Fibroblast of skin of right quadriceps (primary cell): ENCODE measurements around the gene KRTAP12-3.
"Not testable (repeated sequence)": the region's sequence is repeated elsewhere in the genome, so short reads cannot be mapped to it uniquely, and the experiment has no call there.

Experiments
- DNase-seq: peaks from one replicate; pipeline ENCODE4 v3.0.0-alpha.2; 2013

Gene KRTAP12-3

DNA sequence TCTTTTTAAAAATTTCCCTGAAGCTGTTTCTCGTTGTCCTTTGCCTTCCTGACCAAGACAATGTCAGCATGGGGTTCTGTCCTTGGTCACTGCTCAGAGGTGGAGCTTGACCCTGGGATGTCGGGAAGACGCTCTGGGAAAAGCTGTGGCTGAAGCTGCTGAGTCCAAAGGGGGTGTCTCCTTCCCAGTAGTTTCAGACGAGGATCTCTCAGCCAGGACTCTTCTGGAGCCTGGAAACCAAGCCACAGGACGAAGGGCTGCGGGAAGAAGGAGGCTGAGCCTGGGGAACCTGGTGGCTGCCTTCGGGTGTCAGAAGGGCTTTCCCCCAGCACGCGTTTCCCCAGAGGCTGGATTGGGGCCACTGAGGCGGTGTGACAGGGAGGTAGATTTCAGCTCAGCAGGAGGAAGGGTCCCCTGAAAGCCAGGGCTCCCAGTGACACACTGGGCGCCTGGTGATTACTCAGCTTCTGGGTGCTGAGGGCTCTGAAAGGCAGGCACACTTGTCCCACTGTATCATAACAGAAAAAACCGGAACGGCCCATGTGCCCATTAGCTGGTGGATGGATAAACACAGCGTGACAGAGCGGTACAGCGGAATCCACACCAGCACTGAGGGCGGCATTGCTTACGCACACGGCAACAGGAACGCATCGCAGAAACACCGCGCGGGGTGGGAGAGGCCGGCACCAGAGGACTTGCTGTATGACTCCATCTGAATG, 29.3 kb downstream of the KRTAP12-3 start:
- no peak for DNase-seq

GRCh38 chr21:44687671-44688070, 29.9 kb downstream of the KRTAP12-3 start:
- DNase-seq: no peak

DNA sequence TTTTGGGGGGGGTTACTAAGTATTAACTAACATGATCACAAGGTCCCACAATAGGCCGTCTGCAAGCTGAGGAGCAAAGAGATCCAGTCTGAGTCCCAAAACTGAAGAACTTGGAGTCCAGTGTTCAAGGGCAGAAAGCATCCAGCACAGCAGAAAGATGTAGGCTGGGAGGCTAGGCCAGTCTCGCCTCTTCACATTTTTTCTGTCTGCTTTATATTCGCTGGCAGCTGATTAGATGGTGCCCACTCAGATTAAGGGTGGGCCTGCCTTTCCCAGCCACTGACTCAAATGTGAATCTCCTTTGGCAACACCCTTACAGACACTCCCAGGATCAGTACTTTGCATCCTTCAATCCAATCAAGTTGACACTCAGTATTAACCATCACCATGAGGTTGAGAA, 32.0 kb downstream of the KRTAP12-3 start:
- not testable (repeated sequence) for DNase-seq

GRCh38 chr21:44691686-44692085, 34.0 kb downstream of the KRTAP12-3 start:
- DNase-seq: no peak

DNA sequence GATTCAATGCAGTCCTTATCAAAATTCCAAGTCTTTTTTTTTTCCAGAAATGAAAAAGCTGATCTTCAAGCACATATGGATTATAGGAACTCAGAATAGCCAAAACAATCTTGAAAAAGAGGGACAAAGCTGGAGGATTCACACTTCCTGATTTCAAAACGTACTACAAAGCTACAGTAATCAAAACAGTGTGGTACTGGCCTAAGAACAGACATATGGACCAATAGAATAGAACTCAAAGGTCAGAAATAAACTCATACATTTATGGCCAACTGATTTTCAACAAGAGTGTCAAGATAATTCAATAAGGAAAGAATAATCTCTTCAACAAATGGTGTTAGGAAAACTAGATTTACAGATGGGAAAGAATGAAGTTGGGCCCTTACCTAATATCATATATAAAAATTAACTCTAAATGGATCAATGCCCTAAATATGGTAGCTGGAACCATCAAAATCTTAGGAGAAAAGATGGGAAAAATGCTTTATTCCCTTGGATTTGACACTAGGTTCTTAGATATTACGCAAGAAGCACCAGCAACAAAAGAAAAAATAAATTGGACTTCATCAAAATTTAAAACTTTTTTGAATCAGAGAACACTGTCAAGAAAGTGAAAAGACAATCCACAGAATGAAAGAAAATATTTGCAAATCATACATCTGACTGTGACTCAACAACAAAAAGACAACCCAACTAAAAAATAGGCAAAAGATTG, 35.2 kb downstream of the KRTAP12-3 start:
- no peak for DNase-seq

DNA sequence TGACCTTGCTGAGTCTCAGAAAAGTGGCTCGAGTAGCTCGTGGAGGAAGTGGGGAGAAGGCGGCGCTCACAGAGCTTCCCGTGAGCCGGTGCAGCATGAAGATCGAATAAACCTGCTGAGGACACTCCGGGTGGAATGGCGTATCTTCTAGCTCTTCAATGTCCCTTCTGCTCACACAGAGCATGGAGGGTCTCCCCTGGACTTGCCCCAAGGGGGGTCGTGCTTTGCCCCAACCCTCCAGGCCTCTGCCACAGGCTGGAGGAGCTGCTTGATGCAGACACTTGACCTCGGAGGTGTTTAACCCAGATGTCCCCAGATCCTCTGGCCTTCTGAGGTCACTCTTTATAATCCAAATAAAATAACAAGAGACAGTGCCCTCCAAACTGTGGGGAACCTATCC, 37.0 kb downstream of the KRTAP12-3 start:
- DNase-seq: no peak

- DNase-seq: no peak
Measured at GRCh38 chr21:44695184-44695583, 37.5 kb downstream of the KRTAP12-3 start.

- no peak for DNase-seq
Measured at GRCh38 chr21:44695641-44696040, 37.9 kb downstream of the KRTAP12-3 start.

DNA sequence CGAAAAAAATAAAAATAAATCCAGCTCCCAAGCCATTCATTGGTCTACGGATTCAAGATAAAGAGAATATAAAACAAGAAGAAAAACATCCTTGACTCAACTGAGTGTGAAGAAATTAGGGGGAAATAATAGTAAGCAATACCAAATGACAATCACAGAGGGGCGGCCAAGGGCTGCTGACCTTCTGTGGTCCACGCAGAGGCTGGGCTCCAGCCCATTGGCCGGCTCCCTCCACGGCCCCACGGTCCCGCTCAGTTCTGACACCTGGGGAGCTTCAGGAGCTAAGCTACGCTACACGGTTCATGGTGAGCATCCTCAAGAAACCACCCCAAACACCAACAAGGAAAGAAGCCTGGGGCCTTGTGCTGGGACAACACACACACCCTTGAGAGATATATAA, 38.8 kb downstream of the KRTAP12-3 start:
- DNase-seq: no peak

- not testable (repeated sequence) for DNase-seq
Measured at GRCh38 chr21:44697172-44697810, 39.6 kb downstream of the KRTAP12-3 start, which contains the start of gene KRTAP10-12. Gene KRTAP10-12 (plus strand): TSS chr21:44697172. CDS start chr21:44697202, 30 bp downstream.

- DNase-seq: no peak
Measured at GRCh38 chr21:44697811-44698734, 40.3 kb downstream of the KRTAP12-3 start.

DNA sequence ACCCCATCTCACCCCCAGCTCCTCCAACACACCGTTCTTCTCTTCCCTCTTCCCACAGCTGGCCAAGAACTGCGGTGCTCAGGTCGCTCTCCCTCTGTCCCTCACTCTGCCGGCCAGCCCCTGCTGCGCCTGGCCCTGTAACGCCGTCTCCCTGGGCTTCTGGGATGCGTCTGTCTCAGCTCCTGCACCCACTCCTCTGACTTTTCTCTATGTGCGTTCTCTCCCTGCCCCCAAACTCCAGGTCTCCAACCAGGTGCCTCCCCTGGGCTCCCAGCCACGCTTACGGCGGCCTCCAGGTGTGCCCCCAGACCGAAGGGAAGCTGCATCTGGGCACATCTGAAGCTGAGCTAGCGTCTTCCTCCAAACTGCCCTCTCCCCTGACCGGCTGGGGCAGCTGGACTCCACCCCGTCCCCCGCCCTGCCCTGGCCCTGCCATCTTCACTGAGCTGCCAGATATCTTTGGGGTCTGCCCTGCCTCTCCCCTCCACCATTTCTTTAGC, 41.8 kb downstream of the KRTAP12-3 start:
- DNase-seq: no peak

DNA sequence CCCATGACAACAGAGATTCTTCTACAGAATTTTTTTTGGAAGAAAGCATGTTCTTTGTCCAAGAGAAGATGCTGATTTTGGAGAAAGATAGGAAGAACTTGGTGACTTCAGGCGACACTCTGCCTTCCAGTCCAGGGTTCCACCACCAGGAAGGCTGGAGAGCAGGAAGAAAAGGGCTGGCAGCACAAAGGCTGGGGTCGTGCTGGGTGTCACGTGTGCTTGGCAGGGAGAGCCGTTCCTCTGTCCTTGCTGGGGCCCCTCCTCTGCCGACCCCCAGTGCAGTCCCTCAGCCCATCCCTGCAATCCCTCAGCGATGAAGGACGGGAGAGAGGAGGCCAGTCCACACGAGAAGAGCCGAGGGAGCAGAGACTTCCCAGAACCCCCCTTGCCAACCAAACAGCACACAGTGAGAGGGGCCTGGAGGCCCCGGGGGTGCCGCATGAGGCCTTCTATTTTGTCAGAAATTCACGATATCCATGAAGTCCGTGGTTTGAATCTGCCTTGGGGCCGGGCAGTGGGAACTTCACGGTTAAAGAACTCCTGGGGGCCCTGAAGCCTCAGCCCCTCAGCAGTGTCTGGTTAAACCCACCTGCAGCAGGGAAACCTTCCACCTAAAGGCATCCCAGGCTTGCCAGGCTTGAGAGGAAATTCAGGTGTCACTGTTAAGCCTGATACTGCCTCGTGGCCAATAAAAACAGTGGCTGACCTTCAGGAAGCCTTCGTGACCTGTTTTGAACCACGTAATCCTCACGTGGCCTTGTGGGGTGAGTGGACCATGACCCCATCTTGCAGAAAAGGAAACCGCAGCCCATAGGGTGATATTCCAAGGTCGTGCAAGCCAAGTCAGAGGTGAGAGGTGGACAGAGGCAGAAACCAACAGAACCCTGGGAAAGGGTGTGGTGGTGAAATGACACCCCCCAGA, 42.6 kb downstream of the KRTAP12-3 start:
- DNase-seq: no peak

DNA sequence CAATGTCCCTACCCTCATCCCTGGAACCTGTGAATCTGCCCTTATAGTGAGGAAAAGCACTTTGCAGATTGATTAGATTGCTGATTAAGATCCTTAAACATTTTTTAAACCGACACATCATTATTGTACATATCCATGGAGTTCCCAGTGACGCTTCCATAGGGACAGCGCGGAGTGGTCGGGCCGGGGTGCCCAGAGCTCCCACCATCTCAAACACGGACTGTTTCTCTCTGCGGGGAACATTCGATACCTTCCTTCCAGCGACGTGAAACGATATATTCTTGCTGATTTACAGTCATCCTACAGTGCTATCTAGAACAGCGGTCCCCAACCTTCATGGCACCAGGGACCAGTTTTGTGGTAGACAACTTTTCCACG, 43.3 kb downstream of the KRTAP12-3 start:
- no peak for DNase-seq

DNA sequence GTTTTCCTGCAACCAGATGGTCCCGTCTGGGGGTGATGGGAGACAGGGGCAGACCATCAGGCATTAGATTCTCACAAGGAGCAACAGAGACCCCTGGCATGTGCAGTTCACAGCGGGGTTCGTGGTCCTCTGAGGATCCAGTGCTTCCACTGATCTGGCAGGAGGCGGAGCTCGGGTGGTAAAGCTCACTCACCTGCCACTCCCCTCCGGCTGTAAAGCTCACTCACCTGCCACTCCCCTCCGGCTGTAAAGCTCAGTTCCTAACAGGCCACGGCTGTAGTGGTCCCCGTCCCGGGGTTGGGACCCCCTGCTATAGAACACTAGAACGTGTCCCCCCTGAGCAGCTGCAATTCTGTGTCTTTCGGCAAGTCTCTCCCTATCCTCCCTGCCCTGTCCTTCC, 43.8 kb downstream of the KRTAP12-3 start:
- no peak for DNase-seq

DNA sequence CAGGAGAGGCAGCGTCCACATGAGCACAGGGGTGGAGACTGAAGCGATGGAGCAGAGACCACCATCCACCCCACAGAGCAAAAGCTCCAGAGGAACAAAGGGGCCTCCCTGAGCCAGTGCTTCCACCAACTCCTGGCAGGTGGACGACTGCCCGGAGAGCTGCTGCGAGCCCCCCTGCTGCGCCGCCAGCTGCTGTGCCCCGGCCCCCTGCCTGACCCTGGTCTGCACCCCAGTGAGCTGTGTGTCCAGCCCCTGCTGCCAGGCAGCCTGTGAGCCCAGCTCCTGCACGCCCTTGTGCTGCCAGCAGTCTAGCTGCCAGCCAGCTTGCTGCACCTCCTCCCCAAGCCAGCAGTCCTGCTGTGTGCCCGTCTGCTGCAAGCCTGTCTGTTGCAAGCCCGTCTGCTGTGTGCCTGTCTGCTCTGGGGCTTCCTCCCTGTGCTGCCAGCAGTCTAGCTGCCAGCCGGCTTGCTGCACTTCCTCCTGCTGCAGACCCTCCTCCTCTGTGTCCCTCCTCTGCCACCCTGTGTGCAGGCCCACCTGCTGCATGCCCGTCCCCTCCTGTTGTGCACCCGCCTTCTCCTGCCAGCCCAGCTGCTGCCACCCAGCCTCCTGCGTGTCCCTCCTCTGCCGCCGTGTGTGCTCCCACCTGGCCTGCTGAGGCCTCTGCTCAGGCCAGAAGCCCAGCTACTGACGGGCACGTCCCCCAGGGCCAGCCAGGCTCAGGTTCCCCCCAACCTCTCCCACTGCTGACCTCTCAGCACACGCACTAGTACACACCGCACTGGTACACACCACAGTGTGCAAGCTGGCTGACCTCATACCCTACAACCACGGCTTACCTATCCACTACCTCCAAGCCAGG, 44.6 kb downstream of the KRTAP12-3 start:
- no peak for DNase-seq

GRCh38 chr21:44702973-44703730, 45.4 kb downstream of the KRTAP12-3 start:
- no peak for DNase-seq

GRCh38 chr21:44703731-44704635, 46.3 kb downstream of the KRTAP12-3 start:
- no peak for DNase-seq

DNA sequence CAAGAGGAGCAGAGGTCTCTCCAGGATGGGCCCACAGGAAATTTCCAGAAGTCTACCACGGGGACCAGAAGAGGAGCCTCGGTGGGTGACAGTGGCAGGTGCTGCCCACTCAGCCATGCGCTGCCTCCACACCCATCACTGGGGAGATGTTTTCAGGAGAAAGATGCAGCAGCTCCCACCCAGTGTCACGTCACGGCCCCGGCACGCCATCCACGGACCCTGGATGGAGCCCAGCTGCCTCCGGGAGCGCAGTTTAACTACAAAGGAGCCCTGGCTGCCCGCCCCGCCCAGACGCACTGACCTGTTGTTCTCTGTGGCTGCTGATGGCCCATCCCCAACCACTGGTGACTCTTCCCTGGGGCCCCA, 46.9 kb downstream of the KRTAP12-3 start:
- DNase-seq: no peak
